PC-3 (cell line): ENCODE measurements around the gene UMODL1.

Experiments used
- EZH2 ChIP-seq: fragments of 300-600 bp; sonication (generic); IDR thresholded peaks from one replicate; pipeline ENCODE4 v1.6.1; 2017; ENCODE audit warnings: antibody characterized with exemption, mild to moderate bottlenecking, low read length; ENCODE audit not compliant: unreplicated experiment
- TF ChIP-seq, protein P1 (sequence below): fragments of 300-600 bp; sonication (generic); conservative IDR thresholded peaks from 2 replicates; pipeline ENCODE4 v1.5.1; 2017; ENCODE audit warnings: antibody characterized with exemption, low read depth, mild to moderate bottlenecking, low read length

DNA sequence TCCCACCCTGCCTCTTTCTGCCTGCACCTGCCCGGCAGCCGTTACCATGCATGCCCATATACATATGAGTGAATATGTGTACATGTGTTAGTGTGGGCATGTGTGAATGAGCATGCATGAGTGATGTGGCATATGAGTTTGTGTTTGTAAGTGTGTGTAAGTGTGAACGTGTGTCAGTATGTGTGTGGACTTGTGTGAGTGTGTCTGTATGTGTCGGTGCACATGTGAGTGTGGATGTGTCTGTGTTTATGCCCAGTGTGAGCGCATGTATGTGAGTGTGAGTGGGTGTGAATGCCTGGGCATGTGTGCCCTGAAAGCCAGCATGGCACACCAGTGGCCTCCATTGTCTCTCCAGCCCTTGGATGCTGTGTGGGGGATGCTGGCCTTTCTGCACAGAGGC lies 2.5 kb upstream of the UMODL1 start:
- no peak for TF ChIP-seq EZH2
- TF ChIP-seq, protein P1, sequence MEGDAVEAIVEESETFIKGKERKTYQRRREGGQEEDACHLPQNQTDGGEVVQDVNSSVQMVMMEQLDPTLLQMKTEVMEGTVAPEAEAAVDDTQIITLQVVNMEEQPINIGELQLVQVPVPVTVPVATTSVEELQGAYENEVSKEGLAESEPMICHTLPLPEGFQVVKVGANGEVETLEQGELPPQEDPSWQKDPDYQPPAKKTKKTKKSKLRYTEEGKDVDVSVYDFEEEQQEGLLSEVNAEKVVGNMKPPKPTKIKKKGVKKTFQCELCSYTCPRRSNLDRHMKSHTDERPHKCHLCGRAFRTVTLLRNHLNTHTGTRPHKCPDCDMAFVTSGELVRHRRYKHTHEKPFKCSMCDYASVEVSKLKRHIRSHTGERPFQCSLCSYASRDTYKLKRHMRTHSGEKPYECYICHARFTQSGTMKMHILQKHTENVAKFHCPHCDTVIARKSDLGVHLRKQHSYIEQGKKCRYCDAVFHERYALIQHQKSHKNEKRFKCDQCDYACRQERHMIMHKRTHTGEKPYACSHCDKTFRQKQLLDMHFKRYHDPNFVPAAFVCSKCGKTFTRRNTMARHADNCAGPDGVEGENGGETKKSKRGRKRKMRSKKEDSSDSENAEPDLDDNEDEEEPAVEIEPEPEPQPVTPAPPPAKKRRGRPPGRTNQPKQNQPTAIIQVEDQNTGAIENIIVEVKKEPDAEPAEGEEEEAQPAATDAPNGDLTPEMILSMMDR: no peak
